ENCODE measurements around the gene YIF1A.
"Not testable (repeated sequence)": the region's sequence is repeated elsewhere in the genome, so short reads cannot be mapped to it uniquely, and the experiment has no call there.

Gene YIF1A

DNA sequence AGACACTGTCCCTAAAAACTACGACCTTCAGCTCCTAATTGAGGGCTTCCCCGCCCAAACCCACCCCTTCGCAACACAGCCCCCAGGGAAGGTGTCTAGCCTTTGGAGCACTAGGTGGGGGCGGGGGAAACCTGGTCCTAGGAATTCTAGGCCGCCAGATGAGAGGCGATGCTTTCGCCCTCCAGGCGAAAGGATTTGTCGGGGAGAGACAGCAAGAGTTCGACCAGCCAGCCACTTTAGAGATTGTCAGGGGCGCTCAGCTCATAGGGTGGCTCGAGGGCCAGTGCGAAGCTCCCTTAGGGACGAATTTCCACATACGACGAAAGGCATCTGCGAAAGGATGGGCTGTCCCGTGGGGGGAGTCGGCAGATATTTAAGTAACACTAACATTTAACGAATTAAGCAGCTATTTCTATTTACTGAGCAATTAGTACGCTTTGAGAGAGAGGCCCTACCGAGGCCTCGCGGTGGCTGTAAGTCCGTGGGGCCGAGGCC lies 22.6 kb upstream of the YIF1A start:
- no peak for DNase-seq

GRCh38 chr11:66310803-66311440 lies 22.0 kb upstream of the YIF1A start:
- DNase-seq, result not testable (repeated sequence)

DNA sequence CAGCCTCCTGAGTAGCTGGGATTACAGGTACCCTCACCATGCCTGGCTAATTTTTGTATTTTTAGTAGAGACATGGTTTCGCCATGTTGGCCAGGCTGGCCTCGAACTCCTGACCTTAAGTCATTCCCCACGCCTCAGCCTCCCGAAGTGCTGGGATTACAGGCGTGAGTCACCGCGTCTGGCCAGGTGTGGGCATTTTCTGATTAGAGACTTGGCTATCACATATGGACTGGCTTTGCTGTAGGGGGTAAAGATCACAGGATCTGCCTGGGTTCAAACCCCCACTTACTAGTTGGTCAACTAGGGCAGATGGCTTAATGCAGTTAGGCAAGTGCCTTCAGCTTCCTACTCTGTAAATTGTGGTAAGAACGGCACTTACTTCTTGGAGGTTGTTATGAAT lies 21.4 kb upstream of the YIF1A start:
- no peak for DNase-seq

- no peak for DNase-seq
Measured at GRCh38 chr11:66309475-66309874, 20.5 kb upstream of the YIF1A start.

DNA sequence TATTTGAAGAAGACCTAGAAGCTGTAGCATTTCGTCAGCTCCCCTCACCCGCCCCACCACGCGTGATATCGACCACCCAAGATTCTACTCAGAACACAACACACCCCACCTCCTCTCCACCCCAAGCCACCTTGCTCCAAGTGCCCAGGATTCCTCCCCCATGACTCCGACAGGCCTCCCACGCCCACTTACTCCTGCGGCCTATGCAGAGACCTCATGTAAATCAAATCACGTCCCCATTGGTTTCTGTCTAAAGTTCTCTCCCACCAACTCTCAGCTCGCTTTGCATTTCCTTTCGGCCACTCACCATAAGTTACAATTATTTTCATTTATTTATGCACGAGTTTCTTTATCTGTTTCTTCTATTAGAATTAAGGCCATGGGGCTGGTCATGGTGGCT lies 13.7 kb upstream of the YIF1A start:
- no peak for DNase-seq

DNA sequence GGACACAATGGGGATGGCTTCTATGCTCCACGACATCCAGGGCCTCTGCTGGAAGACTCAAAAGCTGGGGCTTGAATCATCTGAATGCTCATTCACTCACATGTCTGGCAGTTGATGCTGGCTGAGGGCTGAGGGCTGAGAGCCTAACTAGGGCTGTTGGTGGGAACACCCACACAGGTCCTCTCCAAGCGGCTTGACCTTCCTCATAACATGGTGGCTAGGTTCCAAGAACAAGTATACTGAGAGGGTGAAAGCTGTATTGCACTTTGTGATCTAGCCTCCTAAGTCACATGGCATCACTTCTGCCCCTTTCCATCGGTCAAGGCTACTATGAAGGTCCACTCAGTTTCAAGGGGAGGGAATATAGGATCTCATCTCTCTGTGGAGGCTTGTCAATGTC lies 10.2 kb upstream of the YIF1A start:
- no peak for DNase-seq

DNA sequence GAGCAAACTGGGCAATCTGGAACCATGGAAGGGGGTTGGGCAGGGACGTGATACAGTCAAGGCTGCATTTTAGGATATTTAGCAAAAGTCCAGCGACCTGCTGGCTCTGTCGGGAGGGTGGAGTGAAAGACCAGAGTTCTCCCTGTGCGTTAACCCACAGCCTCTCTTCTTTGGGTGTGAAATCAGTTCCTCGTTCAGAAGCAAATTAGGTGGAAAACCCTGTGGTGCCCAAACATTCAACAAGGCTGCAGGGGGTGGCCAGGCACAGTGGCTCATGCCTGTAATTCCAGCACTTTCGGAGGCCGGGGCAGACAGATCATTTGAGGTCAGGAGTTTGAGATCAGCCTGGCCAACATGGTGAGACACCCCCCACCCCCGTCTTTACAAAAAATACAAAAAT lies 8.7 kb upstream of the YIF1A start:
- DNase-seq, result no peak

GRCh38 chr11:66294626-66295620 lies 6.0 kb upstream of the YIF1A start:
- DNase-seq, result no peak

DNA sequence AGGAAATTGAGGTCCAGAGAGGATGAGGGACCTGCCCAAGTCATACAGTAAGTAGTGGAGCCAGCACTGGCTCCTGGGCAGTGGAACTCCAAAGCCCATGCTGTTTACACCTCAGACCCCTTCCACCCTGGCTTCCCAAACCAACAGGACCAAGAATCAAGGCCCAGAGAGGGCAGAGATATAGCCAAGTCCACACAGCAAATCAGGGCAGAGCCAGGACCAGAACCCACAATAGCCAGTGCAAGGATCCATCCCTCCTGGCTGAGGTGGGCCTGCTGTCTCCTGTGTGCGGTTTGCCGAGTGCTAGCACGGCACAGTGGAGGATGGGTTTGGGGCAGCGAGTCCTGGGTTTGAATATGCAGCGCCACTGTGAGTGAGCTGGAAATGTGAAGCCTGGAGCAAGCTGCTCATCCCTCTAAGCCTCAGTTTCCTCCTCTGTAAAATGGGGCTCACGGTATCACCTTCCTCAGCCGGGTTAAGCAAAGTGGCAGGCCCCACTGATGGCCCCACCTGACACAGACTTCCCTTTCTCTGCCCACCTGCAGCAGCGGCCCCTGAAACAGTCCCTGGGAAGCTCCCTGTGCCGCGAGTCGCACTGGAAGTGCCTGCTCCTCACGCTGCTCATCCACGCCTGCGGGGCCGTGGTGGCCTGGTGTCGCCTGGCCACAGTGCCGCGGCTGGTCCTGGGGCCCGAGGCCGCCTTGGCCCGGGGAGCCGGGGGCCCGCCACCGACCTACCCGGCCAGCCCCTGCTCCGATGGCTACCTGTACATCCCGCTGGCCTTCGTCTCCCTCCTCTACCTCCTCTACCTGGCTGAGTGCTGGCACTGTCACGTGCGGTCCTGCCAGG lies 5.1 kb upstream of the YIF1A start:
- no peak for DNase-seq

- DNase-seq, result no peak
Measured at GRCh38 chr11:66293352-66293751, 4.4 kb upstream of the YIF1A start.

- no peak for DNase-seq
Measured at GRCh38 chr11:66292543-66293332, 3.8 kb upstream of the YIF1A start.

DNA sequence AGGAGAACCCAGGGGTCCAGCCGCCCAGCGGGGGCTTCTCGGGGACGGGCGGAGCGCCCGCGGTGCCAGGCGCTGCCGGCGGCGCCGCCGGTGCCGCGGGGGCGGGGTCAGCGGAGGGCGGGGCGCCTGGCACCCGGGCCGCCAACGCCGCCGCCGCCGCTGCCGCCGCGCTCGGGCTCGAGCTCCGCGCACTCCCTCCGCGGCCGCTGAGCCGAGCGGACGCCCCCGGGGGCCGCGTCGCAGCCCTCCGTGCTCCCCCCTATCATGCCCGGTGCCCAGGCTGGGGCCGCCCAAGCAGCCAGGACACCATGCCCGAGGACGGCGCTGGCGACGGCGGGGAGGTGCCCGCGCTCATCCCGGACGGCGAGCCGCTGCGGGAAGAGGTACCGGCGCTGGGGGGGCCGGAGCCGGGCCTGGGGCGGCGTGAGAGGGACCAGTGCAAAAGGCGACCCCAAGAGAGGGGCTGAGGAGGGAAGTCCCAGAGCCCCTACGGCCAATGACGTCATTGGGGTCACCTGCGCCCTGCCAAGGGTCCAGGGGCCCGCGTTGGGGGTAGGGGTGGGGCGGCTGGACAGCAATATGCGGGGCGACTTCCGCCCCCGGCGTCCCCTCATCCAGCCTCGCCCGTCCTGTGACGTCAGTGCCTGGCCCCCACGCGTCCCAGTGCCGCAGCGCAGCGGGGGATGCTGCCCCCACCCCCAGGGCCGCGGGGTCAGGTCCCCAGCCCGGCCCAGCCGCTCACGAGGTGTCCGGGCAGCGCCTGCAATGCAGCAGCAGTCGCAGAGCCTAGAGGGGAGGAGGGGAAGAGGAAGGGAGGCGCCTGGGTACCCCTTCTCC lies 3.0 kb upstream of the YIF1A start, which contains the start of gene TMEM151A:
Gene TMEM151A (plus strand): TSS at position 189 of the 837 bp plus-strand sequence. CDS start 120 bp downstream, at position 309.
- DNase-seq, result no peak

- DNase-seq, result no peak
Measured at GRCh38 chr11:66291303-66291705, 2.4 kb upstream of the YIF1A start.

DNA sequence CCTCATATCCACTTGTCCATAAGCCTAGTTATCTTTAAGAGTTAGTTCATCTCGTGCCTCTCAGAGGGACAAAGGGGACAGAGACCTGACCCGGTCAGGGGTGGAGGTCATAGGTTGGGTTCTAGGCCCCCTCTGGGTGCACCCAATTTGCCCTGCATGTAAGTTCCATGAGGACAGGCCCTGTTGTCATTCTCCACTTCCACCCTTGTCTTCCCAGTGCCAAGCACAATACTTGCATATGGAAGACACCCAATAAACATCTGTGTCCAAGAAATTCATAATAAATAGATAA lies 1.3 kb upstream of the YIF1A start:
- DNase-seq, result no peak

DNA sequence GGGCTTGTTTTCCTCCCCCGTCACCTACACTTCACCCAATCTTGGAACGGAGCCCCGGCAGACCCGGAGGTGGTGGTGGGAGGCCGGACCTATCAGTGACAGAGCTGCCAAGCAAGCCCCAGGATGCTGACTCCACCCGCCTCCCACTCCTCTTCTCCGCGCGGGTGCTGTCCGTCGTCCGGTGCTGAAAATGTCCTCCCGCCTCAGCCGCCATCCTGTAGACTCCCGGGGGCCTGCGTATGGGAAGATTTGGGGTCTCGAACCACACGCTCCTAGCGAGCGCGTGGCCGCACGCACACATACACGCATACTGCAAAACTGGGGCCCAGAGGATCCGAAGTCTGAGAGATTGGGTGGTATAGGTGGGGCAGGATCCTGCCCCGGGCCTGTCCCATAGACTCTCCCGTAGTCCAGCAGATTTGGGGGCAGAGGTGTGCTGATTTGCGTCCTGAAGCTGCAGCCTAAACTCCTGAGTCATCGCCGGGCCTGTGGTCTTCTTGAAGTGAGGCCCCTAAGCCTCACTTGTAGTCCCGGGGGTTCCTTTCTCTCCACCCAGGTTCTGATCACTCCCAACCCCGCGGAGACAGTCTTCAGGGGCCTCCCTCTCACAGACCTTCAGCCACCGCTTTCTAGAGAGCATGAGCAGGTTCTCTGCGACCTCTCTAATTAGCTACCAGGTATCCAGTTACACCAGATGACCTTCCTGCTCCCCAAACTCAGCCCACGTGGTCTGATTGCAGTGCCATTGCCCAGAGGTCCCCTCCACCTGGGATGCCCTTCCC lies 796 bp upstream of the YIF1A start:
- DNase-seq, result no peak

- DNase-seq, result no peak
Measured at GRCh38 chr11:66287889-66288670, 863 bp downstream of the YIF1A start.

DNA sequence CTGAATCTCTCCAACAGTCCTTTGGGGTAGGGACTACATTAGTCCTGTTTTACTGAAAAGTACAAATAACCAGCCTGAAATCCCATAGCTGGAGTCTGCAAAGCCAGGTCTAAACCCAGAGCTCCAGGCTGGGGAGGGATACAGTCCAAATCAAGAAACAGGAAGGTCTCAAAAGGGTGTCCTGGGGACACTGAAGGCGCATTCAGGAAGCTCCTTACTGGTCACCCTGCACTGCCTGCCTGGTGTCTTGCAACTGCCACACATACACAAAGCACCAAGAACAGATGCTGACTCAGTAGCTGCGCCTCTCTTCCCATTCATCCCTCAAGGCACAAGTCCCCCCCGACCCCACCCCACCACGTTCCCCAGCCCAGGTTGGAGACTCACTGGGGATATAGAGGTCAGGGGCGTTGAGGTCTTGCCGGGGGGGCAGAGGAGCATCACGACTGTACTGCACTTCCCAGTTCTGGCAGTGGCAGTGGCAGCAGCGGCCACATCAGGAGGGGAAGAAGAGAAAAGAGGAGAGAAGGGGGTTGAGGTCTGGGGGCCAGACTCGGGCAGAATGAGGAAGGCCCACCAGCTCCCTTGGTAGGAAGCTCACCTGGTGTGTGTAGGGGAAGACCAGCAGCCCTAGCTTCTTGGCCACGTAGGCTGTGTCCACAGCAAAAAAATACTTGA lies 1.6 kb downstream of the YIF1A start:
- no peak for DNase-seq

- DNase-seq, result no peak
Measured at GRCh38 chr11:66286699-66287098, 2.2 kb downstream of the YIF1A start.

All from fibroblast of skin of right quadriceps (primary cell).